ENCODE results near the gene BCL2L13.

The BCL2L13 gene

DNA sequence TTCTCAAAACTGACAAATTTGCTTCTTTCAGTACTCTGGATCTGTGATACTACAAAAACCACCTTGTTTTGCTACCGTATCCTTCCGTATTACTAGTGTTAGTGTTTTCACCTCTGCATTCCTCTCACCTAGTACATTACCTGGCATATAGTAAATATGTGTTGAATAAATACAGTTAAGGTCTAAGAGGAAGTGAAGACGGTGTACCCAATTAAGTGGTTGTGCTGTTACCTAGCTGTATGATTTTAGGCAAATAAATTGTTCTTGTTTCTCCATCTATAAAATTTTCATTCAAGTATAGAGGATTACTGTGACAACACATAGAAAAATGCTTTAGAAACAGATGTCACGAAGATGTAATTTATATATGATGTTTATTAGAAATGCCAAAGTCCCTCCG, 8.9 kb downstream of the BCL2L13 start:
- no peak for DNase-seq (ENCODE audit: extremely low read depth, low read depth)
- TF ChIP-seq, protein P1, sequence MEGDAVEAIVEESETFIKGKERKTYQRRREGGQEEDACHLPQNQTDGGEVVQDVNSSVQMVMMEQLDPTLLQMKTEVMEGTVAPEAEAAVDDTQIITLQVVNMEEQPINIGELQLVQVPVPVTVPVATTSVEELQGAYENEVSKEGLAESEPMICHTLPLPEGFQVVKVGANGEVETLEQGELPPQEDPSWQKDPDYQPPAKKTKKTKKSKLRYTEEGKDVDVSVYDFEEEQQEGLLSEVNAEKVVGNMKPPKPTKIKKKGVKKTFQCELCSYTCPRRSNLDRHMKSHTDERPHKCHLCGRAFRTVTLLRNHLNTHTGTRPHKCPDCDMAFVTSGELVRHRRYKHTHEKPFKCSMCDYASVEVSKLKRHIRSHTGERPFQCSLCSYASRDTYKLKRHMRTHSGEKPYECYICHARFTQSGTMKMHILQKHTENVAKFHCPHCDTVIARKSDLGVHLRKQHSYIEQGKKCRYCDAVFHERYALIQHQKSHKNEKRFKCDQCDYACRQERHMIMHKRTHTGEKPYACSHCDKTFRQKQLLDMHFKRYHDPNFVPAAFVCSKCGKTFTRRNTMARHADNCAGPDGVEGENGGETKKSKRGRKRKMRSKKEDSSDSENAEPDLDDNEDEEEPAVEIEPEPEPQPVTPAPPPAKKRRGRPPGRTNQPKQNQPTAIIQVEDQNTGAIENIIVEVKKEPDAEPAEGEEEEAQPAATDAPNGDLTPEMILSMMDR (IDR thresholded peaks at IDR 0.05; ENCODE audit: low read depth, low read length, missing control alignments): no peak
- no peak overlapping the region for H3K4me3 ChIP-seq (replicated peaks; ENCODE audit: low read depth, low read length)

DNA sequence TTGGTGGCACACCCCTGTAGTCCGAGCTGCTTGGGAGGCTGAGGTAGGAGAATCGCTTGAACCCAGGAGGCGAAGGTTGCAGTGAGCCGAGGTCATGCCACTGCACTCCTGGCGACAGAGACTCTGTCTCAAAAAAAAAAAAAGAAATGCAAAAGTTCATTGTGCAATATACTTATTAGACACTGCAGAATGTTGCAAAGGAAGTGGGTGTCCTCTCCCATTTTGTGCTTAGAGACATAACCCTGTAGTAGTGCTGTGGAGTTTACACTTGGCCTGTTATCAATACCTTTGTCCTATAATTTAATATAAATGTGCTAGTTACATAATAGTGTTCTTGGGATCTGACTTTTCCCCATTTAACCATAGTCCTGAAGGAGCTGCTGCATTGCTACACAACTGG, 9.4 kb downstream of the BCL2L13 start:
- no peak overlapping the region for H3K4me3 ChIP-seq (replicated peaks; ENCODE audit: low read depth, low read length)
- no peak for DNase-seq (ENCODE audit: extremely low read depth, low read depth)
- TF ChIP-seq, protein P1 (IDR thresholded peaks at IDR 0.05; ENCODE audit: low read depth, low read length, missing control alignments): no peak

DNA sequence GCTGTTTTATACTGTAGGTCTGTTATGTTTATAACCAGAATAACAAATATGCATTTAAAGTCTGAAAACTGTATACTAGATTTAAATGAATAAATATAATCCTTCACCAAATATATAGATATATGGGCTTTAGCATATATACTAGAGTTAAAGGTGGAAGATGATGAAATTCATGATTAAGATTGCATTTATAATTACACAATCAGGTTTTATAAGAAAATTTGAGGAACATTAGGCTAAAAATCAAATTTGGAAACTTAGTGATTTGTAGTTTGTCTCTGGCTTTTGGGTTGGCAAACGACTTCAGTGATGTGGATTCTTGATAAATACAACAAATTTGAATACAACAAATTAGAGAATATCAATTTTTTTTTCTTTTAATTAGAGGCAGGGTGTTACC, 10.0 kb downstream of the BCL2L13 start:
- TF ChIP-seq, protein P1 (IDR thresholded peaks at IDR 0.05; ENCODE audit: low read depth, low read length, missing control alignments): no peak
- DNase-seq (ENCODE audit: extremely low read depth, low read depth): no peak
- H3K4me3 ChIP-seq (replicated peaks; ENCODE audit: low read depth, low read length): no peak overlapping the region

DNA sequence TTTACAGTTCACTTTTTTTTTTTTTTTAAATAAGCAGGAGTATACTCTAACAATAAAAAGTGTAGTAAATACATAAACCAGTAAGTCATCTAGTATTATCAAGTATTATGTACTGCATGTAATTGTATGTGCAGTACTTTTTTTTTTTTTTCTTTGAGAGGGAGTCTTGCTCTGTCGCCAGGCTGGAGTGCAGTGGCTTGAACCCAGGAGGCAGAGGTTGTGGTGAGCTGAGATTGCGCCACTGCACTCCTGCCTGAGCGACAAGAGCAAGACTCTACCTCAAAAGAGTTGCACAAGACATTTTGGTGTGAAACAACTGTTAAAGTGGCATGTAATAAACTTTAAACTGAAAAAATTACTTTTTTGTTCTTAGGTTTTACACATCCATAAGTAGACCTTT, 16.7 kb downstream of the BCL2L13 start:
- no peak for DNase-seq (ENCODE audit: extremely low read depth, low read depth)
- H3K4me3 ChIP-seq (replicated peaks; ENCODE audit: low read depth, low read length): no peak overlapping the region
- TF ChIP-seq, protein P1 (IDR thresholded peaks at IDR 0.05; ENCODE audit: low read depth, low read length, missing control alignments): no peak

DNA sequence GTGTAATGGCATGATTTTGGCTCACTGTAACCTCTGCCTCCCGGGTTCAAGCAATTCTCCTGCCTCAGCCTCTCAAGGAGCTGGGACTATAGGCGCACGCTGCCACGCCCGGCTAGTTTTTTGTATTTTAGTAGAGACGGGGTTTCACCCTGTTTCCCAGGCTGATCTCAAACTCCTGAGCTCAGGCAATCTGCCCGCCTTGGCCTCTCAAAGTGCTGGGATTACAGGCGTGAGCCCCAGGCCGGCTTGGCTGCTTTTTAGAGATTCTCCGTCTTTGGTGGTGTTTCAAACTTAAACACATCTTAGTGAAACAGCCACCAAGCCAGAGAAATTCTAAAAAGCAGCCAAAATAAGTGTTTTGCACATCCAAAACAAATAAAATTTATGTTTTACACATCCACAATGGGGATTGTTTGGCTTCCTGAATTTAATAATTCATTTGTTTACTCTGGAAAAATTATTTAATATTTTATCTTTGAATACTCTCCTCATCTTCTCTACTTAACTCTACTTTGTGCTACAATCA, 18.4 kb downstream of the BCL2L13 start:
- TF ChIP-seq, protein P1 (IDR thresholded peaks at IDR 0.05; ENCODE audit: low read depth, low read length, missing control alignments): no peak
- no peak overlapping the region for H3K4me3 ChIP-seq (replicated peaks; ENCODE audit: low read depth, low read length)
- no peak for DNase-seq (ENCODE audit: extremely low read depth, low read depth)

DNA sequence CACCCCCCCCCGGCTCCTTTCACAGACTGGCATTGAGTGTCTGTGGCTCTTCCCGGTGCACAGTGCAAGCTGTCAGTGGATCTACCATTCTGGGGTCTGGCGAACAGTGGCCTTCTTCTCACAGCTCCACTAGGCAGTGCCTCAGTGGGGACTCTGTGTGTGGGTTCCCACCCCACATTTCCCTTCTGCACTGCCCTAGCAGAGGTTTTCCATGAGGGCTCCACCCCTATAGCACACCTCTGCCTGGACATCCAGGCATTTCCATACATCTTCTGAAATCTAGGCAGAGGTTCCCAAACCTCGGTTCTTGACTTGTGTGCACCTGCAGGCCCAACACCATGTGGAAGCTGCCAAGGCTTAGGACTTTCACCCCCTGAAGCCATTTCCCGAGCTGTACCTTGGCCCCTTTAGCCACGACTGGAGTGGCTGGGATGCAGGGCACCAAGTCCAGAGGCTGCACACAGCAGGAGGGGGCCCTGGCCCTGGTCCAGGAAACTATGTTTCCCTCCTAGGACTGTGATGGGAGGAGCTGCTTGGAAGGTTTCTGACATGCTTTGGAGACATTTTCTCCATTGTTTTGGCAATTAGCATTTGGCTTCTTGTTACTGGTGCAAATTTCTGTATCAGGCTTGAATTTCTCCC, 26.0 kb downstream of the BCL2L13 start:
- TF ChIP-seq, protein P1 (IDR thresholded peaks at IDR 0.05; ENCODE audit: low read depth, low read length, missing control alignments): no peak
- H3K4me3 ChIP-seq (replicated peaks; ENCODE audit: low read depth, low read length): no peak overlapping the region

DNA sequence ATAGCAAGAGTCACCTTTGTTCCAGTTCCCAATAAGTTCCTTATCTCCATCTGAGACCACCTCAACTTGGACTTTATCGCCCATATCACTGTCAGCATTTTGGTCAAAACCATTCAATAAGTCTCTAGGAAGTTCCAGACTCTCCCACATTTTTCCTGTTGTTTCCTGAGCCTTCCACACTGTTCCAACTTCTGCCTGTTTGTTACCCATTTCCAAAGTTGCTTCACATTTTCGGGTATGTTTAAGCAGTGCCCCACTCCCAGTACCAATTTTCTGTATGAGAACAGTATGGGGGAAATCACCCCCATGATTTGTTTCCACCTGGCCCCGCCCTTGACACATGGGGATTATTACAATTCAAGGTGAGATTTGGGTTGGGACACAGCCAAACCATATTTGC, 26.7 kb downstream of the BCL2L13 start:
- H3K4me3 ChIP-seq (replicated peaks; ENCODE audit: low read depth, low read length): no peak overlapping the region
- no peak for DNase-seq (ENCODE audit: extremely low read depth, low read depth)
- TF ChIP-seq, protein P1 (IDR thresholded peaks at IDR 0.05; ENCODE audit: low read depth, low read length, missing control alignments): no peak

More for the DNA sequence above, 26.0 kb downstream of the BCL2L13 start:
- DNase-seq (ENCODE audit: extremely low read depth, low read depth): no peak
